HCT116 (cell line): ENCODE results near the gene ATP6V1A.
"Not testable (repeated sequence)": the region's sequence is repeated elsewhere in the genome, so short reads cannot be mapped to it uniquely, and the experiment has no call there.

Source experiments
- ELF1 ChIP-seq: IDR thresholded peaks from 2 replicates; pipeline ENCODE4 v1.6.1; 2012; ENCODE audit warnings: low read depth, borderline replicate concordance
- RAD21 ChIP-seq: IDR thresholded peaks from 2 replicates; pipeline ENCODE4 v1.6.1; 2012; ENCODE audit warnings: low read depth, mild to moderate bottlenecking

- not testable (repeated sequence) for TF ChIP-seq ELF1, RAD21
These were observed 102.2 kb downstream of the ATP6V1A start for GRCh38 chr3:113849071-113849470.
